ENCODE data around the gene TMEM178B. TPM values are rescaled to one million over a fixed set of nuclear protein-coding genes. Genes with fewer than 3 reads are reported as not detected.

Gene TMEM178B
- total and polyA plus RNA-seq, 10 of the 15 experiments (the other 5 are each of a cell fraction or from before 2014, with no cell fraction given): 0.01 to 1.1 (median 0.04) TPM; not detected in 2

GRCh38 chr7:141441837-141442627 lies 368.2 kb downstream of the TMEM178B start (continued):
- no peak for TF ChIP-seq RAD51 (IDR thresholded peaks at IDR 0.05)
- TF ChIP-seq NFYB (IDR thresholded peaks at IDR 0.05; ENCODE audit: insufficient read depth, low read depth, low read length): no peak
- no peak for TF ChIP-seq ZNF24 (IDR thresholded peaks at IDR 0.05)
- TF ChIP-seq CEBPZ (IDR thresholded peaks at IDR 0.05; ENCODE audit: low read depth, low read length): no peak
- no peak for TF ChIP-seq HCFC1 (IDR thresholded peaks at IDR 0.05; ENCODE audit: low read length)
- TF ChIP-seq CTCF (IDR thresholded peaks at IDR 0.05 in 2 of 3, conservative IDR thresholded peaks at IDR 0.05 in 1 of 3; ENCODE audit: control insufficient read depth in 2 of 3, extremely low read depth in 1 of 3, insufficient read depth in 1 of 3, low read depth in 3 of 3, low read length in 3 of 3): no peak
- no peak for TF ChIP-seq POLR2AphosphoS2 (IDR thresholded peaks at IDR 0.05; ENCODE audit: low read depth, low read length)

Data from GM12878 (cell line).